HG02678 (cell line): Measurements from ENCODE around the gene GSTM5.
"Not testable (repeated sequence)": the region's sequence is repeated elsewhere in the genome, so short reads cannot be mapped to it uniquely, and the experiment has no call there.

Experiments used
- ATAC-seq: cut with Tn5 transposase; IDR thresholded peaks from one replicate; pipeline ENCODE4 v1.9.1; 2021; ENCODE audit warnings: mild to moderate bottlenecking, moderate library complexity; ENCODE audit not compliant: unreplicated experiment

GSTM5 gene

DNA sequence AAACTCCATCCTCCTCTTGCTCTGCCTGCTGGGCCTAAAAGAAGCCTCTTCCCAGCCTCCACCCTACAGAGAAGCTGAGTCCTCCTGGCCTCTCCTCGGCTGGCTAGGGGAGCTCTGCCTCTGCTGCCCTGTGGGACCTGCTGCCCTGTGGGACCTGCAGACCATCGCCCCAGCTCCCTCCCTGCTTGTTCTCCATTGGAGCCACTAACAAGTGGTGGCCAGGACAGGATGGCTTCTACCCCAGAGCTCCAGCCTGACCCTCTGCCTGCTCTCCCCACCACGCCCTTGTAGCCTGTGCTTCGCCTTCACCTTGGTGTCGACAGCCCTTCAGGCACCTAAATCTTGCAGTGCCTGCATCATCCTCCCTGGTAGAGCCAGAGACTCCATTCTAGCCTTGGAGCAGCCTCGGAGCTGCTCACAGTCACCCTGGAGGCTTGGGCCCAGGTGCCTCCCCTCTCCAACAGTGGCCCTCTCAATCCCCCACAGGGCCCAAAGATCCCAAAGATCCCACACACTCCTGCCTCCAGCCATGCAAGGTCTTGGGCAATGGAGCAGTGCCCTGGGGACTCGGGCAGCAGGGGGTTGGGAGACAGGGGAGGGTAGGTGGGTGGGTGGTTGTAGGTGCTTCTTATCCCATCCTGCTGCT, 48.7 kb downstream of the GSTM5 start:
- no peak for ATAC-seq

DNA sequence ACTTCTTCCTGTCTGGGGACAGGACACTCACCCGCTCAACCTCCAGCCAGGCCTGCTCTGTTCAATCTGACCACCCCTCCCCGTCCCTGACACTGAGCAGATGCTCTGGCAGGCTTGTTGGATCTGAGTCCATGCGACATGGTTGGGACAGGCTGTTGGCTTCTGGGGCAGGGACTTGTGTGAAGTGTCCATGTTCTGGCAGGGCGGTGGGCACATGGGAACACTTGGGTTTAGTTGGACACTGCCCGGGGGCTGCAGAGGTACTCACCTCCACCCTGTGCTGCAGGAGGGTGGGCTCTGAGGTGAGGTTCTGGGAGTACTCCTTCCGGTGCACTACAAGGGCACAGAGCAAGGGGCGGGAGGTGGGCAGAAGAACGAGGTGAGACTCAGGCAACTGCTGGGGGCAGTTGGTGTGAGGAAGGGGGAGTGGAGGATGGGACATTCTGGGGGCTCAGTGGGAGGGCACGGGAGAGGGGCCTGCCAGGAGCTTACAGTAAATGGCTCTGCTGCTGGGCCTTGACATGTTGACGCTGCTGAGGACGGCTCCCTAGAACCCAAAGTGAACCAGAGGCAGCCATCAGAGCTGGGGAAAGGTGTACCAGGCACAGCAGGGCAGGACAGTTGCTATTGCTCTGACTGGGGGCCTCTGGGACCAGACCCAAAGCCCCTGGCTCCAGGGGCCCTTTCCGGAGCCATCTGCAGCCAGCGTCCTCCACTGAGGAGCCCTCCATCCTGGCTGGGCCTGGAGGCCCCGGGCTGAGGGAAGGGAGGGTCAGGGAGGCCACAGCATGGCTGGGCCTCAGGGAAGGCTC, 49.4 kb downstream of the GSTM5 start:
- ATAC-seq = no peak

GRCh38 chr1:109762039-109762585, 50.1 kb downstream of the GSTM5 start:
- no peak for ATAC-seq

DNA sequence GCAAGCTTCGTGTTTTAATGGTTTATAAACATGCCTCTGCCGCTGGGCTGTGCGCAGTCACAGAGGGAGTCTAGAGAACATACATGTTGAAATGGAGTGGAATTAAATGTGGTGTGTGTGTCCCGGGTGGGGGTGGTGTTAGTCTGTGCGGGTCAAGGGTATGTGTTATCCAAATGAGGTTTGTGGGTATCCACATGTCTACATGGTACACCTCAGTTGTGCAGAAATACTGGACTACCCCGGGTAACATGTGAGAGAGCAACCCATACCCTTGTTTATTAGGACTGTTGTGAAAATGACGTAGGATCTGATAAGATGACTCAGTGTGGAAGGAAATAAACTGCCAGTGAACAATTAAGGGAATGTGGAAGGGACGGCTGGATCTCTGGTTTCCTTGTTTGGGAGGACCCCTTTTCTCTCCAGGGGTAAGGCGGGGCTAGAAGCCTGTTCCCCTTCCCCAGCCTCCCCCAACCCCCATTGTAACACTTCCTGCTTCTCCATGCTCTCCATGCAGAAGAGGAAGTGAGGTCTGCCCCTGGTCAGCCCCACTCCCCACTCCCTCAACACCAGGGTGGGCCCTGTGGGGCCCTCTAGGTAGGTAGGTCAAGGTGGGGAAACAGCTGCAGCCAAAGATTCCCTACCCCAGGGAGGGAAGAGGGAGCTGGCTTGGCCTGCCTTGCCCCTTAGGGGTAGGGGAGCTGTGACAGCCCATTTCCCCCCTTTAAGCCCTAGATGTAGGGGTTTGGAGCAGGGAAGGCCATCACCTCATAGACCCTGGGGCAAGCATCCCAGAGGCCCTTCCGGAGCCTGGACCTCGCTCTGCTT, 51.0 kb downstream of the GSTM5 start:
- ATAC-seq = no peak

DNA sequence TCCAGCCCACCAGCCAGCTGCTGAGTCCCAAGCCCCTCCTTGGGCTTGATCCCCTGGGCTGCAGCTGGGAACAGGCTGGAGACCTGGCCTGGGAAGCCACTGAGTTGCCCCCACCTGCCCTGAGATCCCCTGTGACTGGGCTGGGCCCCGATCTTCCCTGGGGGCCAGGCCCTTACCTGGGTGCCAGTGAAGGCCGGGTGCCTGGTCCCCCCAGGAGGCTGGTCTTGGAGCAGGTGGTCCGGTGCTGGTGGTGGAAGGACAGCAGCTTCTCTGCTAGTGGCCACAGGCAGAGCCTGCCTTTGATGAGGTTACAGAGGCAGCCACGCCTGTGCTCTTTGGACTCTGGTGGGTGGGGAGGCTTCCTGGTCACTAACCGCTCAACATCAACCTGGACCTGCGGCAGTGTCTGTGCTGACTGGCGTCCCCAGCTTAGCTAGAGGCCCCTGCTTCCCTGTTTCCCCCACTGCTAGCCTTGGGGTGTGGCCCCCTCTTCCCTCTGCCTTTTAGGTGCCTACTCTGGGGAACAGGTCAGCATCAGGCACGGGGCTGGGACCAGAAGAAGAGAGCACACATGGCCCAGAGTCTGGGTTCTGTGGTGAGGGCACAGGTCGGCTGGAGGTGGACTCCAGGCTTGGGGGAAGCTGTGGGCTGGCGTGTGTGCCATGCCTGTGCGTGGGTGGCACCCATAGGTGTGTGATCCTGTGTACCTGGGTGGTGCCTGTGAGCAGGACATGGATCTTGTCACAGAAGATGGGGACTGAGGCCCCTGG, 51.8 kb downstream of the GSTM5 start, which contains the start of gene EPS8L3:
EPS8L3 (minus strand) TSS at position 278 of the 770 bp plus-strand sequence. CDS start 2,174 bp downstream, outside the sequence.
- no peak for ATAC-seq

DNA sequence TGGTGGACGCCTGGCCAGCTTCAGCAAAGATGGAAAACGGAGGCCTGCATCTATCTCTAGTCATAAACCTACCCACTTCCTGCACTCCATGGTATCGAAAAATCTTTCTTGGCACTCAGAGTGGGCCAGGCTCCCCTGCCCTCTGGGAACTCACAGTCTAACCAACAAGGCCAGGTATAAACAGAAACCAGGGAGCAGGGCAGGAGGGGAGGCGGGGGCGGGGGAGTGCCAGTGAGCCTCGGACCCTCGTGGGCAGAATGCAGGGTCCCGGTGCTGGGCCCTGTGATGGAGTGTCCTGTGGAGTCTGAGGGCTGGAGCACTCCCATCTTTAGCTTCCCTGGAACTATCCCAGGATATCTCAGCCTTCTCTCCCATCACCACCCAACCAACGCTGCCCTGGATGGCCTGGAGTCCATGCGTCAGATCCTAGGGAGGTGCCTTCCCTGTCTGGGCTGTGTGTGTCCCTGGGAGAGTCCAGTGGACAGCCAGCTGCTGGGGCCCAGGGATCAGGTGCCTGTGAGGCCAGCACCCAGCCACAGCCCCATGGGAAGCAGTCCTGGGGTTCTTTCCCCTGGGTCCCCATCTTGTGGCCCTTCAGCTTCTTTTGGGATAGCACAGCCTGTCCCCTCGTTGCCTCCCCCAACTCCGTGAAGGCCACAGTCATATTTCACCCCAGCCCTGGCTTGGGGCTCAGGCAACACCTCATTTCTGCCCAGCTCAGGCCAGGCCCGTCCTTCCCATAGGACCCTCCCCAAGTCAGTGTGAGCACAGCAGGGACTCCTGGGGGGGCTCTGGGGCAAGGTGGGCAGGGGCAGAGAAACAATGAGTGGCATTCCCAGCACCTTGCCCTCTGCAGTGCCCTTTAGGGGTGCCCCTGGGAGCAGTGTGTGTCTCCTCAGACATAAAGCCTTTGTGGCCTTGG, 52.8 kb downstream of the GSTM5 start:
- no peak for ATAC-seq

DNA sequence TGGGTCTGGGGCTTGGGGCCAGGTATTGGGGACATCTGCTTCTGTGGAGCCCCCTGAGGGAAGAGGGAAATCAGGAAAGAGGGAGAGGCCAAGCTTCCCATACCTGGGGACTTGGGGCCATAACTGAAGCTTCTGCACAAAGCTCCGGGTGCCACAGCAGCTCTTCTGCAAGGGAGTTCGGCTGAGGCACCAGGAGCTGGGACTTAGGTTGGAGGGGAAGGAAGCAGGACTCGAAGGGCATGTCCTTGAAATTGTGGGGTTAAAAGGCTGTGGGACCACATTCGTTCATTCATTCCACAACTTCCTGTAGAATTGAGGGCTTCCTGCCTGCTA, 53.4 kb downstream of the GSTM5 start:
- no peak for ATAC-seq

DNA sequence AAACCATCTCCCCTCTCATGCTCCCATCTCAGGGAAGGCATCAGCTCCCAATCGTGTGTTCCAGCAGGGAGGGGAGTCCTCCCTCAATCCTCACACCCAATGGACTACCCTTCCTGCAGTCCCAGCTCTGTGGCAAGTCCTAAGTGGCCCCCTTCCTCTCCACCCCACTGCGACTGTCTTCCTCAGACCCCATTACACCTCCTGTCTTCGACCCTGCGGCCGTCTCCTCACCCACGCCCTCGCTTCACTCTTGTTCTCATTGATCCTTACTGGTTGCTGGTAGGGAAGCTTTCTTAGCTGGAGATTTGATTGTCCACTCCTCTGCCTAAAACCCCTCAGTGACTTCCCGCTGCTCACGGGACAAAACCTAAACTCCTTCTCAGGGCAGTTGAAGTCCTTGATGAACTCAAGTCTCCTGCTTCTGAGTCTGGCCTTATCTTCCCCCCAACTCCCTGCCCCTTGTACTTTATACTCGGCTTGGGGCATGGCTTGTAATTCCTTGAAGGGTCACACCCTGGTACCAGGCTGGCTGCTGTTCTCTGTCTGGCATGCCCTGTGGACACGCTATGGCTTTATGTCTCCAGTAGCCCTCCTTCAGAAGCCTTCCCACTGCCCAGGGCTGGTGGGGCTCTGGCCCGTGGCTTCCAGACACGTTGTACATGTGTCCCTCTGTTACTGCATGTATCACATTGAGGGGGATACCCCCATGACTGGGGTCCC, 54.0 kb downstream of the GSTM5 start:
- no peak for ATAC-seq

DNA sequence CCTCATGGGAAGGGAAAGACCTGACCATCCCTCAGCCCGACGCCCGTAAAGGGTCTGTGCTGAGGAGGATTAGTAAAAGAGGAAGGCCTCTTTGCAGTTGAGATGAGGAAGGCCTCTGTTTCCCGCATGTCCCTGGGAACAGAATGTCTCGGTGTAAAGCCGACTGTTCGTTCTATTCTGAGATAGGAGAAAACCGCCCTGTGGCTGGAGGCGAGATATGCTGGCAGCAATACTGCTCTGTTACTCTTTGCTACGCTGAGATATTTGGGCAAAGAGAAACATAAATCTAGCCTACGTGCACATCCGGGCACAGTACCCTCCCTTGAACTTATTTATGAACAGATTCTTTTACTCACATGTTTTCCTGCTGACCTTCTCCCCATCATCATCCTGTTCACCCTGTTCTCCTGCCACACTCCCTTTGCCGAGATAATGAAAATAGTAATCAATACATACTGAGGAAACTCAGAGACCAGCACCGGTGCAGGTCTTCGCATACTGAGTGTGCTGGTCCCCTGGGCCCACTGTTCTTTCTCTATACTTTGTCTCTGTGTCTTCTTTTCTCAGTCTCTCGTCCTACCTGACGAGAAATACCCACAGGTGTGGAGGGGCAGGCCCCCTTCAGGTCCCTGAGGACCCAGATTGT, 55.1 kb downstream of the GSTM5 start:
- not testable (repeated sequence) for ATAC-seq
